Nephron progenitor cell (in vitro differentiated cells): Measurements from ENCODE around the gene CMSS1.

Experiments
- DNase-seq: peaks from one replicate; pipeline ENCODE4 v3.0.0; 2021
- H3K27ac Mint-ChIP-seq: 2 replicates; pipeline ENCODE4 v1.8.0; 2021; ENCODE audit warnings: mild to moderate bottlenecking, moderate library complexity, mixed read lengths
- H3K27me3 Mint-ChIP-seq: 2 replicates; pipeline ENCODE4 v1.8.0; 2021; ENCODE audit warnings: mild to moderate bottlenecking, low read depth, mixed read lengths; ENCODE audit not compliant: poor library complexity
- H3K36me3 Mint-ChIP-seq: 2 replicates; pipeline ENCODE4 v1.8.0; 2021; ENCODE audit warnings: low read depth, mixed read lengths
- H3K4me1 Mint-ChIP-seq: 2 replicates; pipeline ENCODE4 v1.8.0; 2021; ENCODE audit warnings: mixed read lengths
- H3K4me3 Mint-ChIP-seq: 2 replicates; pipeline ENCODE4 v1.8.0; 2021; ENCODE audit warnings: mild to moderate bottlenecking, moderate library complexity, mixed read lengths
- H3K9me3 Mint-ChIP-seq: 2 replicates; pipeline ENCODE4 v1.8.0; 2021; ENCODE audit warnings: mild to moderate bottlenecking, moderate library complexity, mixed read lengths
- TF ChIP-seq, protein P1 (sequence below): fragments of 200-600 bp; sonication (generic); IDR thresholded peaks from 2 replicates; pipeline ENCODE4 v1.5.0; 2021; ENCODE audit warnings: antibody characterized with exemption

The CMSS1 gene

DNA sequence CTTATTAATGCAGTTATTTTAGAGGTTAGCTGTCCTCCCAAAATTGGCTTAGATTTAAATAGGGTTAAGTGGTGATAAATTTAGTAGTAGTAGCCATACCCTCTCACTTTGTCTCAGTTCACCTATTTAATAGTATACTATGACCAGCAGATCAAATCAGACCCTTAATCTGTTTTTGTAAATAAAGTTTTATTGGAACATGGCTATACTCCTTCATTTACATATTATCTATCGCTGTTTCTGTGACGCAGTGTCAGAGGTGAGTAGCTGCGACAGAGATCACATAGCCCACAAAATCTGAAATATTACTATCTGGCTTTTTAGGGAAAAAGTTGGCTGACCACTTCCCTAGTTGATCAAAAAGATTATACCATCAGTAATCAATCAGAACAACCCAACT is 183.4 kb downstream of the CMSS1 start:
- TF ChIP-seq, protein P1, sequence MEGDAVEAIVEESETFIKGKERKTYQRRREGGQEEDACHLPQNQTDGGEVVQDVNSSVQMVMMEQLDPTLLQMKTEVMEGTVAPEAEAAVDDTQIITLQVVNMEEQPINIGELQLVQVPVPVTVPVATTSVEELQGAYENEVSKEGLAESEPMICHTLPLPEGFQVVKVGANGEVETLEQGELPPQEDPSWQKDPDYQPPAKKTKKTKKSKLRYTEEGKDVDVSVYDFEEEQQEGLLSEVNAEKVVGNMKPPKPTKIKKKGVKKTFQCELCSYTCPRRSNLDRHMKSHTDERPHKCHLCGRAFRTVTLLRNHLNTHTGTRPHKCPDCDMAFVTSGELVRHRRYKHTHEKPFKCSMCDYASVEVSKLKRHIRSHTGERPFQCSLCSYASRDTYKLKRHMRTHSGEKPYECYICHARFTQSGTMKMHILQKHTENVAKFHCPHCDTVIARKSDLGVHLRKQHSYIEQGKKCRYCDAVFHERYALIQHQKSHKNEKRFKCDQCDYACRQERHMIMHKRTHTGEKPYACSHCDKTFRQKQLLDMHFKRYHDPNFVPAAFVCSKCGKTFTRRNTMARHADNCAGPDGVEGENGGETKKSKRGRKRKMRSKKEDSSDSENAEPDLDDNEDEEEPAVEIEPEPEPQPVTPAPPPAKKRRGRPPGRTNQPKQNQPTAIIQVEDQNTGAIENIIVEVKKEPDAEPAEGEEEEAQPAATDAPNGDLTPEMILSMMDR: no peak
- no peaks in the 10 kb centered on the region for H3K27me3 Mint-ChIP-seq
- H3K9me3 Mint-ChIP-seq: peaks cover 17% of the 10 kb centered on the region
- no peak for DNase-seq
- H3K36me3 Mint-ChIP-seq: peaks cover 16% of the 10 kb centered on the region
- no peak overlapping the region for H3K27ac Mint-ChIP-seq
- H3K4me1 Mint-ChIP-seq: peaks cover 18% of the 10 kb centered on the region
- no peak overlapping the region for H3K4me3 Mint-ChIP-seq

DNA sequence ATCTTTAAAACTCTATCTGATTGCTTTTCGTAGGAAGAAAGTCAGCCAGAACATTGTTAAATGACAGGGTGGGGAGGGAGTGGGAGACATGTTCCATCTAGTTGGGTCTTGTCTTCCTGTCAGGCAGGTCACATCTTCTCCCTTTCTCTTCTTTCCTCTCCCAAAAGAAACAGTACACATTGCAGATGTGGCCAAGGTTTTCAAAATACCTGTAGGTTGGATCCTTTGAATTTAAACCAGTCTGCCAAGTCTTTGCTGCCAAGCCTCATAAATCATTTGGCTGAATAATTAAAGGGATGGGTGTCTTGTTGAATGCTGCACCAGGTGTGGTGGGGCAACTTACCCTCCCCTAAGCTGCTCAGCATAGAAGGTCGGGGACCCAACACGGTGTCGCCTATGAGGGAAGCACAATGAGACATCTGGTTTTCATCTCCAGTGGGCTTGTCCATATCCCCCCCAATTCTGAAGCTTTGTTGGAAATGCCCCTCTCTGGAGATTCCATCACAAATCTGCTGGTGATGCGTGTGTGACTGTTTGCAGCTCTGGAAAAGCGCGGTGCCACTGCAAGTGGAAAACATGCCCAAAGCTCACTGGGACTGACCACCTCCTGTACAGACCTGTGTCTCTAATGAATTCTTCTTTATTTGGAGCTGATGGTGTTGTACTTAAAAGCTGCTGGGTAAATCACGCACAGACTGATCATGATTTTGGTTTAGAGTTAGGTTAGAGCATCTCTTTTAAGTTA is 184.0 kb downstream of the CMSS1 start:
- Mint-ChIP-seq H3K9me3 (peaks cover 11% of the 10 kb centered on the region), H3K4me3 (no peak overlapping the region), H3K27me3 (no peaks in the 10 kb centered on the region), H3K27ac (peak overlapping the region; percentile 16), H3K4me1 (peaks cover 22% of the 10 kb centered on the region), H3K36me3 (peaks cover 10% of the 10 kb centered on the region)
- TF ChIP-seq, protein P1: no peak
- no peak for DNase-seq

DNA sequence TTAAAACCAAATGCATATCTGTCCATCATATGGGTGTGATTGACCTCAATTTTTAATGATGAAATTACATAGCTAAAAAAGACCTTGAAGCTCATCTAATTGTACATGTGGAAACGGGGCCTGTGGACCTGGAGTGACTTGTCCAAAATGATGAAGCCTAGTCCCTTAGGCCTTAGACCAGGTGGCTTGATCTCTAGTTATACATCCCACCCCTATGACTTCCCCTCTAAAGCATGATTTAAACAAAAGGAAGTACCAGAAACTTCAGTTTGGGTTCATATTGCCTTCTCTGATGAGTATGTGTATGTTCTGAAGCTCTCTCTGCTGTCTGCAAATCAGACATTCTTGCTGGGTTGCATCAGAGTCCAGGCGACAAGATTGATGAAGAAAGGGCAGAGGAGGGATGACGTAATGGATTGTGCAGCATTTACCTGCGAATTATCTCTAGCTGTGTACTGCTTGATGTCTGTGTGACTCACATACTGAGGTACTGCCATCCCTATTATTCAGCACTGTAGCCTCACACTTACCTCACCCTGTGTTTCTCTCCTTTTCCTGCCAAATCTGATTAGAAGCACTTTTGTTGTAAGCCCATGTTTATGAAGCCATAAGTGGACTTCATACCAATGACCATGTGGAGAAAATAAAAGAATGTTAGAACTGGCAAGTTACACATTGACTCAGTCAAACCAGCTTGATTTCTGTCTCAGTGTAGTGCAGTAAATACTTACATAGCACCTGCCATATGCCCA is 185.1 kb downstream of the CMSS1 start:
- no peak overlapping the region for H3K4me3 Mint-ChIP-seq
- peaks cover 4% of the 10 kb centered on the region for H3K9me3 Mint-ChIP-seq
- no peaks in the 10 kb centered on the region for H3K27me3 Mint-ChIP-seq
- DNase-seq: no peak
- TF ChIP-seq, protein P1: no peak
- H3K4me1 Mint-ChIP-seq: peaks cover 22% of the 10 kb centered on the region
- H3K36me3 Mint-ChIP-seq: peaks cover 4% of the 10 kb centered on the region
- H3K27ac Mint-ChIP-seq: no peak overlapping the region

DNA sequence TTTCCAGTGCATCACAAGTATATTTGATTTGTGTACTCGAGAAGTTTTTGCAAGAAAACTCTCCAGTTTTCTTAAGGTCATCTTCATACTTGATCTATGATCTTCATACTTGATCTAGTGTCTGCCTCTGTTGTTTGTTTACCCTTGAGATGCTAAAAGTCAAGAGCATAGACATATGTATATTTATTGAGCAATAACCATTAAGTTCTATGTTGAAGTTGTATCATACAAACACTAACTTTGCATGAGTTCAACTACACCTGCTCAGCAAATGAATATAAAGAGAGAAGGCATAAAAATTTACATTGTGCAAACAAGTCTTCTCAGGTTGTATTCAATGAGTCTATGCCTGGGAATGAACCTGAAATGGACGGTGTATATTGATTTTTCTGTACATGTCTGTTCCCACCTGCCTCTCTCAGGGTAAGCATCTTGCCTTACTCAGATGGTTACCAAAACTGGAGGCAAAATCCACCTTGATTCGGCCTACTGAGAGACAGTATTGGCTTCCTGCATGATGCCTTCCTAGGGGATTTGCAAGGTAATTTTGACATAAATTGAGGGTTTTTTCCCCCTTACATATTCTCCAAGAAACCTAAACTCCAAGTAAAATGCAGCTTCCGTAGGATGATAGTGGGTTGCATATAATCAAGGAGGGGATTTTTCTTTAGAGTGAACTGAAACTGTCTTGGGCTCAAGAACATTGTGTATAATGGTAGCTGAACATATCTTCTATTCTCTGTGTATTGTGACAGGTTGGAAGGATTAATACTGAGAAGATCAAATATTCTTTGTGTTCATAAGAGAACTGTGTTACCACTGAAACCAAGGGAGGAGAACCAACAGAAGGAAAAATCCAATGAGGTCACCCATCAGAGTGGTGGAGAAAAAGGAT is 186.2 kb downstream of the CMSS1 start:
- Mint-ChIP-seq H3K4me1 (peaks cover 22% of the 10 kb centered on the region), H3K27me3 (no peaks in the 10 kb centered on the region), H3K4me3 (no peak overlapping the region), H3K27ac (no peak overlapping the region), H3K36me3 (peaks cover 3% of the 10 kb centered on the region), H3K9me3 (peaks cover 2% of the 10 kb centered on the region)
- TF ChIP-seq, protein P1: no peak
- no peak for DNase-seq

DNA sequence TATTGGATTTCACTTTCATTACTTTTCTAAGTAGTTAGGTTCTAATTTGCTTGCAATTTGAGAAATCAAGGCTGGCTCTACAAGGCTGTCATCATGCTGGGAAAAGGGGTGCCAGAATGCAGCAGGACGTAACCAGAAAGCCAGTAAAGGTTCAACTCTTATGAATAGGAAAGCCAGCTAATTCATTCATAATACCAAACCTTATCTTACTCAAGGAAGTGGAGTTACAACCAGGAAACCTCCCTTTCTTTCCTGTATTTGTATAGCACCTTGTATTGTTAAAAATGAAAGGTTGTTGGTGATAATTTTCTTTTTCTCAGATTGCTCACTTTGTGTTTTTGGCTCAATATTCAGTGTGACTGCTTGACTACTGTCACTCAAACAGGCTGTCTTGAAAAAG is 187.3 kb downstream of the CMSS1 start:
- Mint-ChIP-seq H3K36me3 (no peaks in the 10 kb centered on the region), H3K4me3 (no peak overlapping the region), H3K9me3 (no peaks in the 10 kb centered on the region), H3K27me3 (no peaks in the 10 kb centered on the region), H3K4me1 (peaks cover 32% of the 10 kb centered on the region), H3K27ac (no peak overlapping the region)
- no peak for DNase-seq
- TF ChIP-seq, protein P1: no peak
